HG03060 (cell line): Measurements from ENCODE around the gene TRAPPC12.
A peak's percentile ranks its signal among the peaks of the same experiment; 100 is the strongest.

Experiments
- ATAC-seq: cut with Tn5 transposase; IDR thresholded peaks from one replicate; pipeline ENCODE4 v1.9.1; 2021; ENCODE audit warnings: low read depth, moderate number of reproducible peaks; ENCODE audit not compliant: unreplicated experiment

TRAPPC12 gene

GRCh38 chr2:3405307-3405706 is 25.8 kb downstream of the TRAPPC12 start:
- ATAC-seq, result no peak

DNA sequence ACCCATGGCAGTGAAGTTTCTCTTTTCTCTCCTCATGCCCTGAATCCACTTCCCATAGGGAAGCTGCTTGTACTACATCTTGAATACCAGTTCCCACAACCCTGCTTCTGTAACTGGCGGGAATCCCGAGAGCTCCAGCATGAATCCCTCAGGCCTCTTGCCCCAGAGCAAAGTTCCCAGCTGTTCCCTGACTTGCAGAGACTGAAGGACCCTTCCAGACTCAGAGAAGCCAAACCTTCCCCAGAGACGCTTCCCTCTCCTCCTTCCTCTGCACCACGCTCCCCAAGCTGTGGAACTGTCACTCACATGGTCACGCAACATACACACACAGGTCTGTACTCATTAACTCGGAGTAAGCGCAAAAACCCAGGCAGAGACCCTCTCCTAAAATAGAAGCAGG is 26.4 kb downstream of the TRAPPC12 start:
- ATAC-seq, result no peak

DNA sequence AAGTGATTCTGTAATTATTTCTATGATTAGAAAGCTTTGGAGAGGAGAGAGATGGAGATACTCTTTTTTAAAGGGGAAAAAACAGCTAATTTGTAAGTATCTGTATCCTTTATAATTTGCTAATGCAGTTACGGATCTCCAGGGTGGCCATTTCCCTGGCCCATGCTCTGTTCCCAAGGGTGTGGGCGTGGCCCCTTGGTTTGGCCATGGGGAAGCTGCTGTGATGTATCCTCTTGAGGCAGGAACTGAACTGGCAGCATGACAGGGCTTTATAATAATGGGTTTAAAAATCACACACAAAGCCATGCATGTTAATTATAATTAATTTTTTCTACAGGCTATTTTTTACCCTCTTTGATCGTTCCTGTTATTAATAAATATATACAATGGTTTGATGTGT is 27.0 kb downstream of the TRAPPC12 start:
- ATAC-seq, result no peak

DNA sequence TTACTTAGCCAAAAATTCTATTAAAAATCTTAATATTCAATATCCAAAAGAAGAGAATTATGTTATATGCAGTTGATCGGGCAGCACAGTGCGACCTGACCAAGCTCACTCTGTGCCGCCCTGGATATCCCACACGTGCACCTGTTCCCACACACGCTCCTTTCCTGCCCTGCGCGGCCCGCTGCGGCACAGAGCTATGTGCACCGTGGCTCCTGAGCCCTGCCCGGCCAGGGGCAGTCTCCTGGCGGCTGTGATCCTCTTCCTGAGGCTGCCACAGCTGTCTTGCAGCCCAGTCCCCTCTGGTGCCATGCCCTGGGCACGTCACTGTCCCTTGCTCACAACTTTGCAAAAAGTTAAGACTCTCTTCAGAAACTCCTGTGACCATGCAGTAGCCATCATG is 29.3 kb downstream of the TRAPPC12 start:
- no peak for ATAC-seq

- no peak for ATAC-seq
Measured at GRCh38 chr2:3409627-3410170, 30.2 kb downstream of the TRAPPC12 start.

GRCh38 chr2:3411103-3411502 is 31.6 kb downstream of the TRAPPC12 start:
- ATAC-seq, result no peak

DNA sequence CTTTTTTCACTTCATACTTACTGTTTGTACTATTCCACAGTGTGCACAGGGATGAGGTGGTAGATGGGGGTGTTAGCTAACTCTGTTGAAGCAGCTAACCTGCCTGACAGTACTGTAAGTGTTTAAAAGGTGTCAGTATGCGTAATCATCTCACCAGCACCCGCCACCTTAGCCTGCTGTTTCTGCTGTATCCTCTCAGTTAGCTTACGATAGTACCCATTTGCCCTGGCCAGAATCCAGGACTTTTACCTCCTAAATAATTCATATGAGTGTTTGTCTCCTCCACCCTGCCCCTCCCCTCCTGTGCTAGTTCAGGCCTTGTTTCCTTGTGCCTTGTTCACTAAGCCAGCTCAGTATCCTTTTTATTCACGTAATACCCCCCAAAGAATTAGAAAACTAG is 34.2 kb downstream of the TRAPPC12 start:
- ATAC-seq, result no peak

DNA sequence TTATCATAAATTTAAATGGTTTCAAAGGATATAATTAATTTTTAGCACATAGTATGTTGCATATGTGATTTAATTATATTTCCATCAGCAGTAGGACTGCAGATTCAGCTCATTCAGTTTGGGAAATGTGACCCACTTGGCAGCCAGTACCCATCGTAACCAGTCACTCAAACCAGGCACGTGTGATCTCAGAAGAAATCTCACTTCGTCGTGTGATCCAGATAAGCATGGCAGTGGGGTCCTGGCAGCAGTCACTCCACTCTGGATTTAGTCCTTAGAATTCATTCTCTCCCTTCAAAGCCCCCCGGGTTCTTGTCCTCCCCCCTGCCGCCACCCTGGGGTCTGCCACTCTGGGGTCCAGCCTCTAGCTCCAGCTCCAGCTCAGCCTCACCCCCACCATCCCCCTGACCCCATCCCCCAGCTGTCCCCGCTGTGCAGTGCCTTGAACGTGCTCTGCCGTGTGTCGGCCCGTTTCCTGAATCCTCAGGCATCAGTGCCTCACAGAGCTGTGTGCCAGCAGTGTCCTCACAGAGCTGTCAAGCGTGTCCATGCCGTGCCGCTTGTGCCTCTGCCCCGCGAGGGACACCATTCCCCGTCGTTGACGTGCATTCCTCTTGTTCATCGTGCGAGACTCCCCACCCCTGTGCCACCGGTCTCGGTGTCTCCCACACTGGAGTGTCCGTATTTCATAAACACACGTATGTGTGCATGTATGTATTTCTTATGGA is 34.8 kb downstream of the TRAPPC12 start:
- no peak for ATAC-seq

GRCh38 chr2:3418766-3419404 is 39.4 kb downstream of the TRAPPC12 start:
- no peak for ATAC-seq

DNA sequence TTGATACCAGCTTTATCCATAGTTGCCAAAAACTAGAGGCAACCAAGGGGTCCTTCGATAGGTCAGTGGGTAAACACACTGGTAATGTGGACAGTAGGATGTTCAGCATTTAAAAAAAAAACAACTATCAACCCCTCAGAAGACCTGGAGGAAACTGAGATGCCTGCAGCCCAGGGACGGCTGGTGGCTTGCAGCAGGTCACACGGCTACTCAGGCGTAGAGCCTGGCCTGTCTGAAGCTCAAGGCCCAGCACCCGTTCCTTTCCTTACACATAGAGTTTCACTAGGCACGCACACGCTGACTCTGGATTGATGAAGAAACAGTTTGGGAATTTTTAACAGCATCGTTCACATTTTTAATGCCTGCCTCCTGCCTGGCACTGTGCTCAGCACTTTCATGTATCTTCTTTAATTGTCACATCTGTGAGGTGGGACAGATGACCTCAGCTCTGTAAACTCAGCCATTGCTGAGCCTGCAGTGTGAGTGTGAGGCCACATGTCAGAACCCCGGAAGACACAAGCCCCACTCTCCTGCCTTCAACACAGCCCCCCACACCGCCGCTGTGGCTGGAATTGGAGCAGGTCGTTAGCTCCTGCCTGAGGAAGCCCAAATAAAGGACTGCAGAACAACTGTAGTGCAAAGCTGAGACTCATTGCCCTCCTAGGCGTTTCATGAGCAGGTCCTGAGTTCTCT is 40.7 kb downstream of the TRAPPC12 start:
- no peak for ATAC-seq

- no peak for ATAC-seq
Measured at GRCh38 chr2:3420769-3421397, 41.4 kb downstream of the TRAPPC12 start.

DNA sequence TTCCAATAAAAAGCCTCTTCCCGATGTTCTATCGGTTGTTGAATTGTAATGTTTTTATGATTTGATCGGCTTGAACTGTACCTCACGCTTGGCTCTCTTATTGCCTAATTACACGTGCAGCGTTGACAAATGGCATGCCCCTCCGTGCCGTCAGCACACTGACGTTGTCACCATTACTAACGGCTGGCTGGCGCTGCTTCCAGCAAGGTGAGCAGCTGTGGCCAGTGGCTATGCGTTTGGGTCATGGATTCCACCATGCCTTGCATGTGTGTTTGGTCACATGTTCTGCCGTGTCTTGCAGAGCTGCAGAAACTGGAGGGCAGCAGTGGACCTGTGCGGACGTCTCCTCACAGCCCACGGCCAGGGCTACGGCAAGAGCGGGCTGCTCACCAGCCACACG is 42.1 kb downstream of the TRAPPC12 start:
- ATAC-seq, result no peak

- no peak for ATAC-seq
Measured at GRCh38 chr2:3422161-3422779, 42.8 kb downstream of the TRAPPC12 start.

GRCh38 chr2:3423492-3424170 is 44.1 kb downstream of the TRAPPC12 start:
- peak; percentile 53 for ATAC-seq

DNA sequence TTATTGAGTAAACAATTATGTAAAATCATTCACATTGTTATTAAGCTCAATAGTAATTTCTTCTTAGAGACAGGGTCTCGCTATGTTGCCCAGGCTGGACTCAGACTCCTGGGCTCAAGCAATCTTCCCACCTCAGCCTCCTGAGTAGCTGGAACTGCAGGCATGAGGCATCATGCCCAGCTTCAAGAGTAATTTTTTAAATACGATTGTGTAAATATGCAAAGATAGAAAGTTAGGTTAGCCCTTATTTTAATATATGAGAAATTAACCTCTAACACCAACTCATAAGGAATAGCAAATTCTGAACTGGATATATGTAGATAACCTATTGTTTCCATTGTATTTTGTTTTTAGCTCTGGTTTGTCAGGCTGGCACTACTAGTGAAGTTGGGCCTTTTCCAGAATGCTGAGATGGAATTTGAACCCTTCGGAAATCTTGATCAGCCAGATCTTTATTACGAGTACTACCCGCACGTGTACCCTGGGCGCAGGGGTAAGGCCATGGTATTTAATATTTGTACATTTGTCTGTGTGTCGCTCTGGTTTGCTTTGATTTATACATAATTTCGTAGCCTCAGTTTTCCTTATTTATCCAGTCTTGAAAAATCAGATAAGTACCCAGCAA is 44.8 kb downstream of the TRAPPC12 start:
- no peak for ATAC-seq

DNA sequence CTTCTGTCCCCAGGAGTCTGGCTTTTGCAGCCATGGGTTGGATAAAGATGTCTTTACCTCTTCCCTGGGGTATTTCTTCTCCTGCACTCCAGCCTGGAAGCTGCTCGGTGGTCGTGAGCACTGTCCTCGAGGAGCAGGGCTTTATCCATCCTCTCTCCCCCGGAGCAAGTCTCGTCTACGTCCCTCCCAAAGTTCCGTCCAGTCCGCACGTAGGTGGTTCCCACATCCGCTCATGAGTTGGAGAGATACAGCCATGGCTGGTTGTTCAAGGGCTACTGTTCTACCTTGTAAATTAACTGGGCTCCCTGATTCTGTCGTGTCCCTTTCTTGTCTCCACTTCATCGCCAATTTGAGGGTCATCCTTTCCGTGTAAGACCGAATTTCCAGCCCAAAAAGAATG is 47.1 kb downstream of the TRAPPC12 start:
- no peak for ATAC-seq

- ATAC-seq, result no peak
Measured at GRCh38 chr2:3427272-3427671, 47.8 kb downstream of the TRAPPC12 start.

DNA sequence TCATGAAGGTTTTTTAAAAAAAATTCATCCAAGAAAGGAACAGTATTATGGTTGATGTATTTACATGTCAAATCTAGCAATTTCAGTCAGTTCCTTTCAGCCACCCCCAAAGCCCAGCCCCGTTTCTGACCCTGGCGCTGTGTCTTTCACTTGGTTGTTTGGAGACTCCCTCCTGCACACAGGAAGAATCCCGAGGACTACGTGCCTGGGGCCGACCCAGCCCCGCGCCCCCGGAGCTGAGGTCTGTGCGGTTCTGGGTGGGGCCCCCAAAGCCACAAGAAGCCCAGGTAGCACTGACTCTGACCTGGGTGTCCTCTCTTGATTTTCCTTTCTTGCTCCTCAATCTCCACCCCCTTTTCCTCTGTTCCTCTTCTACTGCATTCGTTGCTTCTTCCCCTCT is 49.1 kb downstream of the TRAPPC12 start:
- ATAC-seq, result no peak

- no peak for ATAC-seq
Measured at GRCh38 chr2:3429066-3429610, 49.6 kb downstream of the TRAPPC12 start.
